GM21737 (cell line): ENCODE measurements around the gene IL11.

Source experiments
- ATAC-seq: cut with Tn5 transposase; IDR thresholded peaks from one replicate; pipeline ENCODE4 v1.9.1; 2021; ENCODE audit warnings: mild to moderate bottlenecking, moderate library complexity; ENCODE audit not compliant: unreplicated experiment

The IL11 gene

DNA sequence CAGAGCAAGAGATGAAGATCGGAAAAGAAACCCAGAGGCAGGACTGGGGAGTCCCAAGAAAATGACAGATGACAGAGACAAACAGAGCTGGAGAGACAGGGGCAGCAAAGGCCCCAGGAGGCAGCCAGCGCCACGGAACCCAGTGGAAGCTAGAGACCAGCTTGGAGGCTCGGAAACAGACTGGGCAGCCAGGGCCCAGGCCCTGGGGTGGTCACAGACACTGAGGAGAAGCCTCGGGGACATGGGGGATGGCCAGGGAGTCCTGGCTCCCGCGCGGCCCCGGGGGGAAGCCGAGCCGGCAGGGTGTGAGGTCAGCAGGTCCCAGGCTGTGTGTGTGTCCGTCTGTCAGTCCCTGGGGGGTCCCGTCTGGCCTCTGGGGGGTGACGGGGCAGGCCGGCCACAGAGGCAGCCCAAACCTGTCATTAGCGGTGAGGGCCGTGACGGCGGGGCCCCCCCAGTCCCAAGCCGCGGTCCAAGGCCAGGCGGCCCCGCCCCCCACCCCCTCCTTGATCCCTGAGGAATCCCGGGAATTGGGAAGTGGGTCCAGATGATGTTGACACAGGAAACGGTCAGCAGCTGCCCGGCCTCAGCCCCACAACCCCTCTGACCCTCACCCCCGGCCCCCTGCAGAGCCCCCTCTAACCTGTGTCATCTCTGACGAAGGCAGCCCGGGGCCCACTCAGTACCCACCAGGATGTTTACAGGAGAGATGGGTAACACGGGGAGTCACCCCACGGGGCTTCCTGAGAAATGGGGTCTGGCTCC lies 3.9 kb upstream of the IL11 start:
- no peak for ATAC-seq

DNA sequence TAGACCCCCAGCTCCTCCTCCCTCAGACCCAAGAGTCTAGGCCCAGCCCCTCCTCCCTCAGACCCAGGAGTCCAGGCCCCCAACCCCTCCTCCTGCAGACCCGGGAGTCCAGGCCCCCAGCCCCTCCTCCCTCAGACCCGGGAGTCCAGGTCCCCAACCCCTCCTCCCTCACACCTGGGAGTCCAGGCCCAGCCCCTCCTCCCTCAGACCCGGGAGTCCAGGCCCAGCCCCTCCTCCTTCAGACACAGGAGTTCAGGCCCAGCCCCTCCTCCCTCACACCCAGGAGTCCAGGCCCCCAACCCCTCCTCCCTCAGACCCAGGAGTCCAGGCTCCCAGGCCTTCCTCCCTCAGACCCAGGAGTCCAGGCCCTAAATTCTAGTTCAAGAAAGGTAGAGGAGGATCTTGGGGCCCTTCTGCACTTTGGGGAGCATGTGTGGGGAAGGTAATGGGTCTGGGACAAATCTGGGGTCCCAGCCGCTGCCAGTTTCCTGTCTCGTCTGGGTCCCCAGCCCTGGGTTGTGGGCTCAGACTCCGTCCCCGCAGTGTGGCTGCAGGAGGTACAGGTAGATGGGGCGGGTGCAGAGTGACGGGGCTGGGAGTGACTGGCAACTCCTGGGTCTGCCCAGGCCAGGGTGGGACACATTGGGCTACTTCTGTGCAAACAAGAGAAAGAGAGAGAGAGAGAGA lies 3.2 kb upstream of the IL11 start:
- ATAC-seq: no peak

DNA sequence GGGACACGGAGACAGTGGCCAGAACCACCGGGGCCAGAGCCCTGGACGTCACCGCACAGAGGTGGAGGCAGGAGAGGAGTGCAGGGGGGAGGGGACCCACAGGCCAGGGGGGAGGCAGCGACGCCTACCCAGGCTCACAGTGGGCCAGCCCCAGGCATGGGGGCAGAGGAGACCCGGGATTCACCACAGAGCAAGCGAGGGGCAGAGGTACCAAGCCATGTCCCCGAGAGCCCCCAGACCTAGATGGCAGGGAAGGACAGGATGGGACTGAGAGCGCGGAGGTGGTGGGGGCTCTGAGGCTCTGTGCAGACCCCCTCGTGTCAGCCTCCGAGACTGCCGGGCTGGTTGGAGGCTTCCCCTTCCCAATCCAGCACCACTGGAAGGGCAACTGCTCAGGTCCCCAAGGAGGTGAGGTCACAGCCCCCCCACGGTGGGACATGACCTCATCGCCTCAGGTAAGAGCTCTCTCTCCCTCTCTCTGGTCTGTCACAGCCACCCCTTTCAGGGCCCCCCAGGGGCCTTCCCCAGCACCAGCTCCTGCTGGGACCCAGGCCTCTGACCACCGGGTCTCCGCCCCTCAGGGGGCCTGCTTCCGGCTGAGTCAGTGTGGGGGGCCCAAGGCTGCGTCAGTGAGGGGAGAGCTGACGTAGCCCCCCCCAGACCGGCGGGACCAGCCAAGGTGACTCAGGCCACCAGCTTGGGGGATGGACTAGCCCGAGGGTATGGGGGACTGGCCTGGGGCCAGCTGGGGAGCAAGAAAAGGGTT lies 2.2 kb upstream of the IL11 start:
- ATAC-seq: no peak

DNA sequence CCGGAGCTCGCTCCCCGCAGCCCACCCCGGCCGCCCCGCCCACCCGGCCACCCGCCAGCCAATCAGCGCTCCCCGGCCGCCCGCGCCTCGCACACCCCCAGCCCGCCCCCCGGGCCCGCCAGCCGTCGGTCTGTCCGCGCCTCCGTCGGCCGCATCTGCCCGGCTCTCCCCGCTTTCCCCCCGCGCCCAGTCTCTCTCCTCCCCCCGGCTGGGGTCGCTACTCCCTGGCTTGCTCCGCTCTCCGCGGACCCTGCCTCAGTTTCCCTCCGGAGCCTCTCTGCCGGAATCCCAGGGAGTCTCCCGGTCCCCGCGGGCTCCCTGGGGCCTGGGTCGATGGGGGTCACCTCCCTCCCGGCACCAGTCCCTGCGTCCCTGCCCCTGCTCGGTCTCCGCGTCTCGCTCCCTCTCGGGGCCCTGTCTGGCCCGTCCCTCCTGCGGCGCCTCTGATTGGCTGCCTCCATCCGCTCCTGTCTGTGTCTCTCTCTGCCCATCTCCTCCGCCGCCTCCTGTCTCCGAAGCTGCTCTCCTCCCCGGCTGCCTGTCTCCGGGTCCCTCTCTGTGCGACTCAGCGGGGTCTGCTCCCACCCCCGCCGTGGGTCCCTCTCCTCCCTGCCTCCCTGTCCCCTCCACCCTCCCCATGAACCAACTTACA lies 484 bp downstream of the IL11 start:
- no peak for ATAC-seq

DNA sequence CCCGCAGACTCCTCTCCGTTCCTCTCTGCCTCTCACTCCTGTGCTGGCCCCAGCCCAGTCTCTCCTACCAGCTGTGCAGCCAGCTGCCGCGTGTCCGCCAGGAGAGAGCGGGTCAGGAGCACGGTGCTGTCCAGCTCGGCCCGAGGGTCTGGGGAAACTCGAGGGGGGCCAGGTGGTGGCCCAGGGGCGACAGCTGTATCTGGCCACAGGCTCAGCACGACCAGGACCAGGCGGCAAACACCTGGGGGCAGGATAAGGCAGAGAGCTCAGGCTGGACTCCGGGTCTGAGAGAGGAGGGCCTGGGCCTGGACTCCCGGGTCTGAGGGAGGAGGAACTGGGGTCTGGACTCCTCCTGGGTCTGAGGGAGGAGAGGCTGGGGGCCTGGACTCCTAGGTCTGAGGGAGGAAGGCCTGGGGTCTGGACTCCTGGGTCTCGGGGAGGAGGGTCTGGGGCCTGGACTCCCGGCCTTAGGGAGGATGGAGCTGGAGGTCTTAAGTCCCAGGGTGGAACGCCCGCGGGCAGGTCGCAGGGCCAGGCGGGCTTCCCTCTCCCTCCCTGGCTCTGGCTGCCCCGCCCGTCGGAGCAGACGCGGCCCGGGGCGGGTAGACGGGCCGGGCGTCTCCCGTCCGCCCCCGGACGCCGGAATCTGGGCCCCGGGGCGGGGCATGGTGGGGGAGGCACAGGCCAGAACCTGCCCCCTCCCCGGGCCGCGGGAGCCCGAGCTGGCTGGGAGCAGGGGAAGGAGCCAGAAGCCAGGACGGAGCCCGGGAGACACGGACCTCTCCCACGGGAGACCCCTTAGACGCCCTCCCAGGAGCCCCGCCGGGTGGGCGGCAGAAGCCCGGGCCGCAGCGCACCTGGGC lies 1.3 kb downstream of the IL11 start:
- ATAC-seq: no peak

DNA sequence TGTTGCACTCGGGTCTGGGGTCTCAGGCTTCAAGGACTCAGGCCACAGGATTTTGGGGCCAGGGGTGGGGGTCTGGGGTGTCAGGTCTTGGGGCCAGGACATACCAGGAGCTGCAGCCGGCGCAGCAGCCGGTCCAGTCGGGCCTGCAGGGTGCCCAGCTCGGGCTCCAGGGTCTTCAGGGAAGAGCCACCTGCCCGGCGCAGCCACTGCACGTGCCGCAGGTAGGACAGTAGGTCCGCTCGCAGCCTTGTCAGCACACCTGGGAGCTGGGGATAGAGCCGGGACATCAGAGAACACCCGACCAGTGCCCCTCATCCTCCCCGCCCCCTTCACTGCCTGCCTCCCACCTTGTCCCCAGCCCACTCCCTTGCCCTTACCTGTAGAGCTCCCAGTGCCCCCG lies 2.2 kb downstream of the IL11 start:
- ATAC-seq: no peak

DNA sequence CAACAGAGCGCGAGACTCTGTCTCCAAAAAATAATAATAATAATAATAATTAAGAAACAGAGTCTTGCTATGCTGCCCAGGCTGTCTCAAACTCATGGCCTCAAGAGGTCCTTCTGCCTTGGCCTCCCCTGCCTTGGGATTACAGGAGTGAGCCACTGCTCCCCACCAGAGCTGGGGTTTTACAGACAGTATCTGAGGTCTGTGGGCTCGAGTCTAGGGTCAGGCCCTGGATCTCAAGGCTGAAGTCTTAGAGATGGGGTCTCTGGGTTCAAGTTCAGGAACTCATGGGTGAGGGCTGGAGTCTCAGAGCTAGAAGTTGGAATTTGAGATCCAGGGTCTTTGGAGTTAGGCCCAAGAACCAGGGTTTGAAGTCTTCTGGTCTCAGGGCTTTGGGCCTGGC lies 3.5 kb downstream of the IL11 start:
- no peak for ATAC-seq

DNA sequence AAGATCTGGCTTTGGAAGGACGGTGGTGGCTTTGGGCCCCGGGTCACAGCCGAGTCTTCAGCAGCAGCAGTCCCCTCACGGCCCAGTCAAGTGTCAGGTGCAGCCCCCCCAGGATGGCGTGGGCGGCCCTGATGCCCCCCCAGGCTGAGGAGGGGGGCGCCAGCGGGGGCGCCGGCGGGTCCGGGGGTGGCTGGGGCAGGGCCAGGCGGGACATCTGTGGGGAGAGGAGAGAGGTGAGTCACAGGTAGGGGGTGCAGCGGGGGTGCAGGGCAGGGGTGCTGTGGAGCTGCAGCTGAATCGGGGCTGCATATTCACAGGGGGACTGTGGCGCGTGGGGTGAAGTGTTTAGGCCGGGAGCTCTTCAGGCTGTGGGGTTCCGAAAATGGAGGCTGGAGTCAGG lies 4.3 kb downstream of the IL11 start:
- ATAC-seq: no peak

DNA sequence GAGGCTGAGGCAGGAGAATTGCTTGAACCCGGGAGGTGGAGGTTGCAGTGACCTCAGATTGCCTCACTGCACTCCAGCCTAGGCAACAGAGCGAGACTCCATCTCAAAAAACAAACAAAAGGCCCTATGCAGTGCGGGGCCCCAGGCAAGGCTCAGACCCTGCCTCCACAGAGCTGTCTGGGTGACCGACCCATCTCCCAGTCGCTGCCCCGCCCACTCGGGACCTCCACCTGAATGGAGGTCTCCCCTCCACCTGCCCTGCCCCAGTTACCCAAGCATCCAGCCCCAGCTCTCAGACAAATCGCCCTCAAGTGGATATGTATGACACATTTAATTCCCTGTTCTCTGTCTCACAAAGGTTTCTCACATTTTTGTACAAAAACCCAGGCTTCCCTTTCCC lies 5.0 kb downstream of the IL11 start:
- ATAC-seq: no peak

DNA sequence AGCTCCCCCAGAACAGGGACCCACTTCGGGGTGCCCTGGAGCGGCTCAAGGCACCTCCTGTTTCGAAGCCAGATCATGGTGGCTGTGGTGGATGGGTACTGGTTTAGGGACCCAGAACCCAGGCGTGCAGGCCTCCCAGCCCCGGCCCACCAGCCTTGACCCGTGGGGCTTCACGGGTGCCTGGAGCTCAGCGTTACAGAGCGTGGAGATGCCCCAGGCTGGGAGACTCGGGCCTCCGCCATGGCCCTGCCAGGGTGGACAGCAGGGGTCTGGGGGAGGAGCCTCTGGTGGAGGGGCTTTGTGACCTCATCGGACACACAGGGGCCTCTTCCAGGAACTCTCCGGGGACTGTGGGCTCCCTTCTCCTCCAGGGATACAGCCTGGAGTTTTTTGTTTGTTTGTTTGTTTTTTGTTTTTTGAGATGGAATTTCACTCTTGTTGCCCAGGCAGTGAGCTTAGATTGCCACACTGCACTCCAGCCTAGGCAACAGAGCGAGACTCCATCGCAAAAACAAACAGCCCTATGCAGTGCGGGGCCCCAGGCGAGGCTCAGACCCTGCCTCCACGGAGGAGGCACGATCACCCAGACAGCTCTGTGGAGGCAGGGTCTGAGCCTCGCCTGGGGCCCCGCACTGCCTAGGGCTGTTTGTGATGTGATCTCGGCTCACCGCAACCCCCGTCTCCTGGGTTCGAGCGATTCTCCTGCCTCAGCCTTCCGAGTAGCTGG lies 7.1 kb downstream of the IL11 start, which contains the start of gene GARIN5B:
GARIN5B (minus strand) TSS at position 271 of the 727 bp plus-strand sequence; CDS start at position 77, 194 bp downstream.
- no peak for ATAC-seq

DNA sequence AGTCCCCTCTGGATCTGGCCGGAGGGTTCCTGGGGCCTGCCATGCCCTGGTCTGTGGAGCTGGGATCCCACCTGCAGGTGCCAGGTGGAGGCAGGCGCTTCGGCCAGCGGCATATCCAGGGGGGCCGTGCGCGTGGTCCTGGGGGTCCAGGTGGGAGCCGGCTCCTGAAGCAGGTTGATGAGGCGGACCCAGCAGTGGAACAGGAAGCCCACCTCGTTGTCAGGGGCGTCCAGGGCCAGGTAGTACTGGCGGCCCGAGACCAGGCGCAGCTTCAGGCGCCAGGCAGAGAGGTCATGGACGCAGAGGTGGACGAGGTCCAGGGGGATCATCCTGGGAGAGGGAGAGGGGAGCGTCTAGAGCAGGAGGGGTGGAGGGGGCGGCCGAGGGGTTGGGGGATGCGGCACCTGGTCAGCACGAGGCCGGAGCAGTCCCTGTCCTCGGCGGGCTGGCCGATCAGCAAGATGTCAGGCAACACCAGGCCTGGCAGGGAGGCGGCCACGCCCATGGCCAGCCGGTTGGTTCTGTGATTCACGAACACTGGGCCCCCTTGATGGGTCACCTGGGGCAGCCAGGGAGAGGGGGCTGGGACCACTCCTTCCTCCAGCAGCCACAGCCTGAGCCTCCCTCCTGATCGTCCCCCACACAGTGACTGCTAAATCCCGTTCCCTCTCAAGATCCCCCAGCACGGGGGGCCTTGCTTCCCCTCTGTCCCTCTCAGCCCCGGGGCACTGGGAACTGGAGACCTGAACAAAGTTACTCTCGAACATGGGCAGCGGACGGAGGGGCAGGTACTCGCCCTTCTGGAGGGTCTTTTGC lies 7.9 kb downstream of the IL11 start:
- no peak for ATAC-seq

DNA sequence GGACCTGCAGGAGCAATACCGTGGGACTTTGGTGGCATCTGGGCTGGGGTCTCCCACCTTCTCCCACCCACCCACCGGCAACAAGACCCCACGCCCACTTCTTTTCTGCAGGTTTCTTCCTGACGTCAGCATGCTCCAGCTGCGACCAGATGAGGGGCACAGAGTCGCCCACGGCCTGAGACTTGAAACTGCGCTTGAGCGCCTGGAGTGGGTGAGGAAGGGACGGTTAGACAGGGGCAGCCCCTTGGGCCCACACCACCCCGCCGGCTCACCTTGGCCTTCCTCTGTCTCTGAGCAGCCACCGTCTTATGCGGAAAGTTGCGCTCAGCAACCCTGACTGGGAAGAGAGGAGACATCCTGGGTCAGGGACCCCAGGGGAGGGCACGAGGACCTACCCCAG lies 9.4 kb downstream of the IL11 start:
- ATAC-seq: no peak

DNA sequence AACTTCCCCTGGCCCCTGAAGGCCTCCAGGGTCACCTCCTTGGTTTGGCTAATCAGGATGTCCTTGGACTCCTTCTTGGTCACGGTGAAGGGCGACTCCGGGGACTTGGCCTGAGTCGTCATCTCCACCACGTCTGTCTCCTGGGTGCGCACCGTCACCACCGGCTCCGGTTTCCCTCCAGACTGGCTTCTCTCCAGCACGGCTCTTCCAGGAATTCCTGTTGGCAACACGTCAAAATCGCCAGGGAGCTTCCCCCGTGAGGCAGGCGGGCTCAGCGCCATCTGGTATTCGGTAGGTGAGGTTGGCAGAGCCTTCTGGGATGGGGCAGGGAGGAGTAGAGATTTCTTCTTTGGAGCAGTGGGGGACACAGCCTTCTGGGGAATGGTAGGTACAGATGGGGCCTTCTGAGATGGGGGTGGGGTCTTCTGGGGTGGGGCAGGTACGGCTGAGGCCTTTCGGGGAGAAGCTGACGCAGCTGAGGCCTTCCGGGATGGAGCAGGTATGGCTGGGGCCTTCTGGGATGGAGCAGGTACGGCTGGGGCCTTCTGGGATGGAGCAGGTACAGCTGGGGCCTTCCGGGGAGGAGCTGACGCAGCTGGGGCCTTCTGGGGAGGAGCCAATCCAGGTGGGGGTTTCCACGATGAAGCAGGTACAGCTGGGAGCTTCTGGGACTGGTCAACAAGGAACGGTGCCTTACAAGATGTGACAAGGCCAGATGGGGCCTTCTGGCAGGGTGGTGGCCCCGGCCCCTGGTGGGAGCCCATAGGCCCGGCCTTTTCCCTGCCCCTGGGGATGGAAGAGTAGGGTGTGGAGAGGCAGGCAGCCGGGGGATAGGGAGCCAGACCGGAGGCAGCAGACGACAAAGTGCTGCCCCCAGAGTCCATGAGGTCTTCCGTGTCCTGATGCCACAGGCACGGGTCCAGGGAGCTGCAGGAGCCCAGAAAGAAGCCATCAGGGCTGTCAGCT lies 11.0 kb downstream of the IL11 start:
- no peak for ATAC-seq

DNA sequence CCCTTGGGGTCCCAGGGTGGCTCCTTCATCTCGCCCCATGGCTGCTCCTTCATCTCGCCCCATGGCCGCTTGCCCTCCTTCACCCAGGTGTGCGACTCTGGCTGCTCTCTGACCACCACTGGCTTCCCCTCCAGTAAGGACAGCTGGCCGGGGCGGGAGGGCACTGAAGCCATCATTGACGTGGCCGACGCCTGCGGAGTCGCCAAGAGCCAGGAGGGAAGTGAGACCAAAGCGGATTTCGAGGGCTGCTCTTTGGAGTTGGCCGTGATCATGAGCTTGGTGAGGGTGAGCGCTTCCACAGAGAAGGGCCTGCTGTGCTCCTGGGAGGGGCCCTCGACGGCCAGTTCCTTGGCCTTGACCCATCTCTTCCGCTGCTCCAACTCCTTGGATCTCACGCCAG lies 11.8 kb downstream of the IL11 start:
- ATAC-seq: no peak

DNA sequence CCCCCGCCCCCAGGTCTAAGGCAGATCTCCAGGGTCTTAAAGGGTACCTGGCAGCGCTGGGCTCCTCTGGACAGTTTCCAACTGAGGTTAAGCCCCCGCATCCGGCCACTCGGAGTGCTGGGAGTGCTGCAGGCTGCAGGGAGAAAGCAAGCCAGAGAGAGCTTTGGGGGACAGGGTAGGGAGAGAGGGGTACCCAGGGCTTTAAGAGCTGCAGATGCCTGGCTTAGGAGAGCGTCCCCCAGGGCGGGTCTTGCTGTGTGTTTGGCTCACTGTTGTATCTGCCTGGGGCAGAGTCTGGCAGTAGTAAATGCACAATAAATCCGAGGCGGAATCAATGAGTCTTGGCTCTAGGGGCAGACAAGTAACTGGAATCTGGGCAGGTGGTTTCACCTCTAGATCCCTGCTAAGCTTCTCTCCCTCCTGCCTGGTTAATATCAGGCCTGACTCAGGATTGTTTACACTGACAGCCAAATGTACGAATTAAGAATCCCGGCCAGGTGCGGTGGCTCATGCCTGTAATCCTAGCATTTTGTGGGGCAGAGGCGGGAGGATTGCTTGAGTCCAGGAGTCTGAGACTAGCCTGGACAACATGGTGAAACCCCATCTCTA lies 14.9 kb downstream of the IL11 start:
- ATAC-seq: no peak

DNA sequence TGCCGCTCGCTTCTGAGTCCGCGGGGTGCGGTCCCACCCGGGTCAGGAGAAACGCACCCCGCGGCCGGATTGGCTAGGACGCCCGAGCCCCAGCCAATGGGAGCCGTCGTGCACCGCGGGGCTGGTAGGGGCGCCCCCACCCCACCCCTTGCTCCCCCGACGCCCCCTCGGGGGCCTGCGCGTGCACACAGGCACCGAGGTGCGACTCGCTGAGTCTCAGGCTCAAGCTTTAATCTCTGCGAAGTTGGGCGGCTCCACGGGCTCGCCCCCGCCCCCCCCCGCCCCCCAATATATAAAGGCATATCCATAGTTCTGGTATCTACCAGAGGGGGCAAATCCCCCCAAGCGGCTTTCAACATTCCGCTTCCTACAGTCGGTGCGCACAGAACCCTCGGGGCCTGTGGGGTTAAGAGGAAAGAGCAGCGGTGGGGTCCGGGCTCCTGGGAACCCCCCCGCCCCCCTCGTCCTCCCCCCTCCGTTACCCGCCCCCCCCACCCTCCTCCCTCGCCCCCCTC lies 15.5 kb downstream of the IL11 start, which contains the start of gene COX6B2:
COX6B2 (minus strand) TSS at position 22 of the 515 bp plus-strand sequence. CDS start 198 bp downstream, outside the sequence.
- no peak for ATAC-seq
